HepG2 (cell line): ENCODE results near the gene GNAT2. TPM values are rescaled to one million over a fixed set of nuclear protein-coding genes. Genes with fewer than 3 reads are reported as not detected.
A peak's percentile ranks its signal among the peaks of the same experiment; 100 is the strongest.

Experiments used
- EED ChIP-seq: sonication (generic); formaldehyde crosslinking; IDR thresholded peaks from 2 replicates; pipeline ENCODE4 v1.5.0; 2020; ENCODE audit warnings: mild to moderate bottlenecking, missing genetic modification reagents
- FIP1L1 ChIP-seq: fragments of 200-400 bp; formaldehyde crosslinking; IDR thresholded peaks from 2 replicates; pipeline ENCODE4 v1.6.1; 2018; ENCODE audit warnings: low read depth, mild to moderate bottlenecking, low read length, moderate library complexity, borderline replicate concordance; ENCODE audit not compliant: insufficient read depth
- HCFC1 ChIP-seq: fragments of 150-350 bp; IDR thresholded peaks from 2 replicates; pipeline ENCODE4 v1.6.1; 2014; ENCODE audit warnings: low read depth, low read length
- KAT8 ChIP-seq: IDR thresholded peaks from 2 replicates; pipeline ENCODE4 v1.6.1; 2016; ENCODE audit warnings: missing genetic modification reagents, missing compliant biosample characterization
- KLF15 ChIP-seq: sonication (generic); formaldehyde crosslinking; IDR thresholded peaks from 2 replicates; pipeline ENCODE4 v1.8.1; 2023; ENCODE audit warnings: borderline replicate concordance, mild to moderate bottlenecking, inconsistent platforms, missing genetic modification reagents, mixed read lengths
- LRRFIP1 ChIP-seq: sonication (generic); formaldehyde crosslinking; conservative IDR thresholded peaks from 2 replicates; pipeline ENCODE4 v1.4.0; 2020; ENCODE audit warnings: missing genetic modification reagents
- MIER3 ChIP-seq: IDR thresholded peaks from 2 replicates; pipeline ENCODE4 v1.6.1; 2016; ENCODE audit warnings: missing compliant biosample characterization, borderline replicate concordance
- MXI1 ChIP-seq: IDR thresholded peaks from 3 replicates; pipeline ENCODE4 v1.6.1; 2012; ENCODE audit warnings: low read depth, low read length, inconsistent platforms, borderline replicate concordance
- NCOA2 ChIP-seq: sonication (generic); formaldehyde crosslinking; IDR thresholded peaks from 2 replicates; pipeline ENCODE4 v1.8.0; 2022; ENCODE audit warnings: inconsistent platforms
- NFE2 ChIP-seq: sonication (generic); formaldehyde crosslinking; IDR thresholded peaks from 2 replicates; pipeline ENCODE4 v1.4.0; 2020; ENCODE audit warnings: missing genetic modification reagents
- SIN3A ChIP-seq: IDR thresholded peaks from 2 replicates; pipeline ENCODE4 v1.6.1; 2011; ENCODE audit warnings: low read depth, mild to moderate bottlenecking, control low read depth, low read length, borderline replicate concordance
- SP5 ChIP-seq: IDR thresholded peaks from 2 replicates; pipeline ENCODE4 v1.6.1; 2016; ENCODE audit warnings: low read depth, borderline replicate concordance
- SRY ChIP-seq: sonication (generic); formaldehyde crosslinking; IDR thresholded peaks from 2 replicates; pipeline ENCODE4 v1.8.0; 2022; ENCODE audit warnings: mild to moderate bottlenecking, missing genetic modification reagents
- SYNCRIP ChIP-seq: fragments of 200-400 bp; formaldehyde crosslinking; IDR thresholded peaks from 2 replicates; pipeline ENCODE4 v1.6.1; 2018; ENCODE audit warnings: mild to moderate bottlenecking, low read depth, low read length; ENCODE audit not compliant: insufficient read depth
- YY1 ChIP-seq: IDR thresholded peaks from 2 replicates; pipeline ENCODE4 v1.6.1; 2011; ENCODE audit warnings: low read length, low read depth, moderate library complexity, mild to moderate bottlenecking; ENCODE audit not compliant: insufficient read depth, insufficient replicate concordance
- ZFP37 ChIP-seq: sonication (generic); formaldehyde crosslinking; IDR thresholded peaks from 2 replicates; pipeline ENCODE4 v1.4.0; 2020; ENCODE audit warnings: missing genetic modification reagents, borderline replicate concordance
- ZGPAT ChIP-seq: IDR thresholded peaks from 2 replicates; pipeline ENCODE4 v1.6.1; 2016; ENCODE audit warnings: mild to moderate bottlenecking
- ZNF232 ChIP-seq: sonication (generic); formaldehyde crosslinking; IDR thresholded peaks from 2 replicates; pipeline ENCODE4 v1.4.0; 2020; ENCODE audit warnings: missing genetic modification reagents, borderline replicate concordance
- ZNF263 ChIP-seq: sonication (generic); formaldehyde crosslinking; IDR thresholded peaks from 2 replicates; pipeline ENCODE4 v1.4.0; 2020; ENCODE audit warnings: missing genetic modification reagents
- ZNF713 ChIP-seq: sonication (generic); formaldehyde crosslinking; IDR thresholded peaks from 2 replicates; pipeline ENCODE4 v1.4.0; 2020; ENCODE audit warnings: mild to moderate bottlenecking, missing genetic modification reagents
- ZNF792 ChIP-seq: IDR thresholded peaks from 2 replicates; pipeline ENCODE4 v1.6.1; 2016
- polyA plus RNA-seq, 8 experiments: library from polyadenylated mRNA; depleted of rRNA in 3 of 8; stranded (reverse) in 7 of 8; unstranded in 1 of 8; fragments of >200 nt; fragmentation: Illumina TruSeq in 4 of 8; extraction: Trizol in 4 of 8; gene quantifications; 2 replicates each; pipeline versions ENCODE4 v1.2.1 to v1.2.3, GENCODE V29; 2011 to 2016; ENCODE audit warnings: low read depth in 4 of 8, missing spikeins in 1 of 8, mixed read lengths in 1 of 8; ENCODE audit not compliant: insufficient read depth in 1 of 8
- total RNA-seq, 5 experiments: library from RNA; depleted of rRNA; stranded (reverse); fragments of >200 nt; fragmentation: Illumina TruSeq; extraction: Trizol; gene quantifications; 2 replicates each; pipeline ENCODE4 v1.2.3, GENCODE V29; 2016; ENCODE audit warnings: low read depth in 1 of 5
- TF ChIP-seq, protein P1 (sequence below): sonication (generic); formaldehyde crosslinking; IDR thresholded peaks from 2 replicates; pipeline ENCODE4 v1.5.1; 2020; ENCODE audit warnings: missing genetic modification reagents, mild to moderate bottlenecking, borderline replicate concordance
- TF ChIP-seq, protein P2 (sequence below): sonication (generic); formaldehyde crosslinking; IDR thresholded peaks from 2 replicates; pipeline ENCODE4 v1.5.0; 2020; ENCODE audit warnings: mild to moderate bottlenecking, missing genetic modification reagents

The GNAT2 gene
- total and polyA plus RNA-seq, 2 of the 13 experiments (the other 11 are each of a cell fraction or from before 2014, with no cell fraction given) = 0.08 to 0.20 TPM

- TF ChIP-seq, protein P1, sequence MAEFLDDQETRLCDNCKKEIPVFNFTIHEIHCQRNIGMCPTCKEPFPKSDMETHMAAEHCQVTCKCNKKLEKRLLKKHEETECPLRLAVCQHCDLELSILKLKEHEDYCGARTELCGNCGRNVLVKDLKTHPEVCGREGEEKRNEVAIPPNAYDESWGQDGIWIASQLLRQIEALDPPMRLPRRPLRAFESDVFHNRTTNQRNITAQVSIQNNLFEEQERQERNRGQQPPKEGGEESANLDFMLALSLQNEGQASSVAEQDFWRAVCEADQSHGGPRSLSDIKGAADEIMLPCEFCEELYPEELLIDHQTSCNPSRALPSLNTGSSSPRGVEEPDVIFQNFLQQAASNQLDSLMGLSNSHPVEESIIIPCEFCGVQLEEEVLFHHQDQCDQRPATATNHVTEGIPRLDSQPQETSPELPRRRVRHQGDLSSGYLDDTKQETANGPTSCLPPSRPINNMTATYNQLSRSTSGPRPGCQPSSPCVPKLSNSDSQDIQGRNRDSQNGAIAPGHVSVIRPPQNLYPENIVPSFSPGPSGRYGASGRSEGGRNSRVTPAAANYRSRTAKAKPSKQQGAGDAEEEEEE (CRISPR knock-in tag) = no peak
- TF ChIP-seq SP5 = no peak
- TF ChIP-seq ZNF713 (CRISPR knock-in tag) = no peak
- TF ChIP-seq MXI1 = no peak
- no peak for TF ChIP-seq ZNF232 (CRISPR knock-in tag)
- no peak for TF ChIP-seq ZFP37 (CRISPR knock-in tag)
- TF ChIP-seq KLF15 (CRISPR knock-in tag) = 0 out of 2 replicates have a peak, but pooled peaks have one; percentile 21
- TF ChIP-seq, protein P2, sequence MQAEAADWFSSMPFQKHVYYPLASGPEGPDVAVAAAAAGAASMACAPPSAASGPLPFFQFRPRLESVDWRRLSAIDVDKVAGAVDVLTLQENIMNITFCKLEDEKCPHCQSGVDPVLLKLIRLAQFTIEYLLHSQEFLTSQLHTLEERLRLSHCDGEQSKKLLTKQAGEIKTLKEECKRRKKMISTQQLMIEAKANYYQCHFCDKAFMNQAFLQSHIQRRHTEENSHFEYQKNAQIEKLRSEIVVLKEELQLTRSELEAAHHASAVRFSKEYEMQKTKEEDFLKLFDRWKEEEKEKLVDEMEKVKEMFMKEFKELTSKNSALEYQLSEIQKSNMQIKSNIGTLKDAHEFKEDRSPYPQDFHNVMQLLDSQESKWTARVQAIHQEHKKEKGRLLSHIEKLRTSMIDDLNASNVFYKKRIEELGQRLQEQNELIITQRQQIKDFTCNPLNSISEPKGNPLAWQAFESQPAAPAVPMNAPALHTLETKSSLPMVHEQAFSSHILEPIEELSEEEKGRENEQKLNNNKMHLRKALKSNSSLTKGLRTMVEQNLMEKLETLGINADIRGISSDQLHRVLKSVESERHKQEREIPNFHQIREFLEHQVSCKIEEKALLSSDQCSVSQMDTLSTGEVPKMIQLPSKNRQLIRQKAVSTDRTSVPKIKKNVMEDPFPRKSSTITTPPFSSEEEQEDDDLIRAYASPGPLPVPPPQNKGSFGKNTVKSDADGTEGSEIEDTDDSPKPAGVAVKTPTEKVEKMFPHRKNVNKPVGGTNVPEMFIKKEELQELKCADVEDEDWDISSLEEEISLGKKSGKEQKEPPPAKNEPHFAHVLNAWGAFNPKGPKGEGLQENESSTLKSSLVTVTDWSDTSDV (CRISPR knock-in tag) = 0 out of 2 replicates have a peak, but pooled peaks have one; percentile 15
- TF ChIP-seq SRY (CRISPR knock-in tag) = 0 out of 2 replicates have a peak, but pooled peaks have one; percentile 47
- no peak for TF ChIP-seq YY1
- no peak for TF ChIP-seq HCFC1
- no peak for TF ChIP-seq FIP1L1
- no peak for TF ChIP-seq MIER3 (CRISPR knock-in tag)
- no peak for TF ChIP-seq LRRFIP1
- TF ChIP-seq ZNF792 = no peak
- 0 out of 2 replicates have a peak, but pooled peaks have one; percentile 0 for TF ChIP-seq KAT8
- no peak for TF ChIP-seq NFE2 (CRISPR knock-in tag)
- TF ChIP-seq ZGPAT = no peak
- TF ChIP-seq SIN3A = no peak
- TF ChIP-seq EED = no peak
- TF ChIP-seq NCOA2 (CRISPR knock-in tag) = no peak
- TF ChIP-seq SYNCRIP = no peak
- TF ChIP-seq ZNF263 (CRISPR knock-in tag) = peak; percentile 54
Observed at GRCh38 chr1:109620401-109620791, 980 bp upstream of the GNAT2 start (continued).
